ENCODE results near the gene ATP9B. TPM values are rescaled to one million over a fixed set of nuclear protein-coding genes. Genes with fewer than 3 reads are reported as not detected.
"Not testable (repeated sequence)": the region's sequence is repeated elsewhere in the genome, so short reads cannot be mapped to it uniquely, and the experiment has no call there.

ATP9B gene
- total RNA-seq, 1 experiment from 2014 or later, result 15.6 TPM

- Histone ChIP-seq H3K9me2 (replicated peaks; ENCODE audit: low read length) (no peaks in the 10 kb centered on the region), H4K20me1 (ENCODE audit: low read length) (no peaks in the 10 kb centered on the region), H3F3A (ENCODE audit: low read length, unreplicated experiment) (no peaks in the 10 kb centered on the region), H3K79me2 (ENCODE audit: low read length) (no peaks in the 10 kb centered on the region), H3K27me3 (ENCODE audit: low read length) (no peaks in the 10 kb centered on the region), H3K9me3 (ENCODE audit: low read length) (no peaks in the 10 kb centered on the region), H3K27ac (ENCODE audit: low read length) (no peak overlapping the region), H3K36me3 (ENCODE audit: low read depth, low read length) (no peaks in the 10 kb centered on the region), H3K4me1 (ENCODE audit: insufficient read depth, low read length) (no peaks in the 10 kb centered on the region), H2AFZ (ENCODE audit: low read length) (no peak overlapping the region), H3K4me2 (ENCODE audit: low read length) (no peak overlapping the region), H3K9ac (ENCODE audit: low read length) (no peak overlapping the region), H3K4me3 (ENCODE audit: low read length) (no peak overlapping the region)
- POLR2A ChIA-PET (ENCODE audit: unreplicated experiment), result no interaction called here
- no TSS peak for BruUV-seq (replicated peaks)
- intact Hi-C loops (cut with micrococcal nuclease), result no loop called here
- ATAC-seq (no peak), DNase-seq (no peak)
- TF ChIP-seq CTCF (conservative IDR thresholded peaks at IDR 0.05; ENCODE audit: low read depth, low read length), result no peak
- no peak for TF ChIP-seq EZH2phosphoT487 (IDR thresholded peaks at IDR 0.05; ENCODE audit: borderline replicate concordance, low read length)
- no peak for TF ChIP-seq EZH2 (IDR thresholded peaks at IDR 0.05; ENCODE audit: low read length, unreplicated experiment)
- CTCF ChIA-PET, result no interaction called here
Observed at GRCh38 chr18:79259218-79259617, 190.0 kb downstream of the ATP9B start.

GRCh38 chr18:79260023-79260422 is 190.8 kb downstream of the ATP9B start:
- no peaks in the 10 kb centered on the region for H3K4me1 ChIP-seq (ENCODE audit: insufficient read depth, low read length)
- CTCF ChIA-PET, result no interaction called here
- intact Hi-C loops (cut with micrococcal nuclease), result no loop called here
- BruUV-seq (replicated peaks), result no TSS peak
- no peaks in the 10 kb centered on the region for H3K9me2 ChIP-seq (replicated peaks; ENCODE audit: low read length)
- H3K9ac ChIP-seq (ENCODE audit: low read length), result no peak overlapping the region
- POLR2A ChIA-PET (ENCODE audit: unreplicated experiment), result no interaction called here
- TF ChIP-seq CTCF (conservative IDR thresholded peaks at IDR 0.05; ENCODE audit: low read depth, low read length) (no peak), EZH2phosphoT487 (IDR thresholded peaks at IDR 0.05; ENCODE audit: borderline replicate concordance, low read length) (no peak), EZH2 (IDR thresholded peaks at IDR 0.05; ENCODE audit: low read length, unreplicated experiment) (no peak)
- ATAC-seq (no peak), DNase-seq (no peak)
- no peak overlapping the region for H3K4me3 ChIP-seq (ENCODE audit: low read length)
- H3F3A ChIP-seq (ENCODE audit: low read length, unreplicated experiment), result no peaks in the 10 kb centered on the region
- no peaks in the 10 kb centered on the region for H3K27me3 ChIP-seq (ENCODE audit: low read length)
- H3K36me3 ChIP-seq (ENCODE audit: low read depth, low read length), result no peaks in the 10 kb centered on the region
- no peaks in the 10 kb centered on the region for H3K9me3 ChIP-seq (ENCODE audit: low read length)
- H3K4me2 ChIP-seq (ENCODE audit: low read length), result no peak overlapping the region
- no peak overlapping the region for H3K27ac ChIP-seq (ENCODE audit: low read length)
- no peaks in the 10 kb centered on the region for H3K79me2 ChIP-seq (ENCODE audit: low read length)
- H2AFZ ChIP-seq (ENCODE audit: low read length), result no peak overlapping the region
- H4K20me1 ChIP-seq (ENCODE audit: low read length), result no peaks in the 10 kb centered on the region

- no peaks in the 10 kb centered on the region for H3K79me2 ChIP-seq (ENCODE audit: low read length)
- ChIA-PET CTCF (no interaction called here), POLR2A (ENCODE audit: unreplicated experiment) (no interaction called here)
- no peak for ATAC-seq
- H3K36me3 ChIP-seq (ENCODE audit: low read depth, low read length), result no peaks in the 10 kb centered on the region
- TF ChIP-seq CTCF (conservative IDR thresholded peaks at IDR 0.05; ENCODE audit: low read depth, low read length) (no peak), EZH2 (IDR thresholded peaks at IDR 0.05; ENCODE audit: low read length, unreplicated experiment) (no peak), EZH2phosphoT487 (IDR thresholded peaks at IDR 0.05; ENCODE audit: borderline replicate concordance, low read length) (no peak)
- no peaks in the 10 kb centered on the region for H3K9me3 ChIP-seq (ENCODE audit: low read length)
- no peak for DNase-seq
- H3F3A ChIP-seq (ENCODE audit: low read length, unreplicated experiment), result no peaks in the 10 kb centered on the region
- H3K4me3 ChIP-seq (ENCODE audit: low read length), result no peak overlapping the region
- no peak overlapping the region for H2AFZ ChIP-seq (ENCODE audit: low read length)
- H3K27ac ChIP-seq (ENCODE audit: low read length), result no peak overlapping the region
- H3K9me2 ChIP-seq (replicated peaks; ENCODE audit: low read length), result no peaks in the 10 kb centered on the region
- H3K4me1 ChIP-seq (ENCODE audit: insufficient read depth, low read length), result no peaks in the 10 kb centered on the region
- no peaks in the 10 kb centered on the region for H4K20me1 ChIP-seq (ENCODE audit: low read length)
- H3K27me3 ChIP-seq (ENCODE audit: low read length), result no peaks in the 10 kb centered on the region
- BruUV-seq (replicated peaks), result no TSS peak
- no peak overlapping the region for H3K4me2 ChIP-seq (ENCODE audit: low read length)
- no peak overlapping the region for H3K9ac ChIP-seq (ENCODE audit: low read length)
- intact Hi-C loops (cut with micrococcal nuclease), result no loop called here
Observed at GRCh38 chr18:79260510-79260909, 191.3 kb downstream of the ATP9B start.

DNA sequence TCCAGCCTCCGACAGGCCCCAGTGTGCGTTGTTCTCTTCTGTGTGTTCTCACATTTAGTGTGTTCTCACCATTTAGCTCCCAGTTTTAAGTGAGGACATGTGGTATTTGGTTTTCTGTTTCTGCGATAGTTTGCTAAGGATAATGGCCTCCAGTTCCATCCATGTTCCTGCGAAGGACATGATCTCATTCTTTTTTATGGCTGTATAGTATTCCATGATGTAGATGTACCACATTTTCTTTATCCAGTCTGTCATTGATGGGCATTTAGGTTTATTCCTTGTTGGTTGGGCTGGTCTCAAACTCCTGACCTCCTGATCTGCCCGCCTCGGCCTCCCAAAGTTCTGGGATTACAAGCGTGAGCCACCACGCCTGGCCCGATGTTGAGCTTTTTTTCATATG is 195.9 kb downstream of the ATP9B start:
- POLR2A ChIA-PET (ENCODE audit: unreplicated experiment); H3K9ac ChIP-seq (ENCODE audit: low read length); H3K4me2 ChIP-seq (ENCODE audit: low read length); BruUV-seq (replicated peaks); H4K20me1 ChIP-seq (ENCODE audit: low read length); H3K4me3 ChIP-seq (ENCODE audit: low read length); H3K27ac ChIP-seq (ENCODE audit: low read length); H2AFZ ChIP-seq (ENCODE audit: low read length); H3K9me3 ChIP-seq (ENCODE audit: low read length); H3K4me1 ChIP-seq (ENCODE audit: insufficient read depth, low read length); H3K9me2 ChIP-seq (replicated peaks; ENCODE audit: low read length); H3K36me3 ChIP-seq (ENCODE audit: low read depth, low read length); intact Hi-C loops (cut with micrococcal nuclease); DNase-seq; H3K79me2 ChIP-seq (ENCODE audit: low read length); CTCF ChIA-PET; ATAC-seq; H3K27me3 ChIP-seq (ENCODE audit: low read length); H3F3A ChIP-seq (ENCODE audit: low read length, unreplicated experiment): not testable (repeated sequence)

- POLR2A ChIA-PET (ENCODE audit: unreplicated experiment); H3K36me3 ChIP-seq (ENCODE audit: low read depth, low read length); ATAC-seq; DNase-seq; CTCF ChIA-PET; H3K4me2 ChIP-seq (ENCODE audit: low read length); H2AFZ ChIP-seq (ENCODE audit: low read length); H3F3A ChIP-seq (ENCODE audit: low read length, unreplicated experiment); intact Hi-C loops (cut with micrococcal nuclease); BruUV-seq (replicated peaks); H4K20me1 ChIP-seq (ENCODE audit: low read length); H3K9me2 ChIP-seq (replicated peaks; ENCODE audit: low read length); H3K27me3 ChIP-seq (ENCODE audit: low read length); H3K79me2 ChIP-seq (ENCODE audit: low read length); H3K27ac ChIP-seq (ENCODE audit: low read length); H3K9me3 ChIP-seq (ENCODE audit: low read length); H3K9ac ChIP-seq (ENCODE audit: low read length); H3K4me1 ChIP-seq (ENCODE audit: insufficient read depth, low read length); H3K4me3 ChIP-seq (ENCODE audit: low read length): not testable (repeated sequence)
Observed at GRCh38 chr18:79271812-79272211, 202.6 kb downstream of the ATP9B start.

All from PC-3 (cell line).